CD4-positive, alpha-beta T cell (primary cell): Measurements from ENCODE around the gene ARHGEF4. TPM values are rescaled to one million over a fixed set of nuclear protein-coding genes. Genes with fewer than 3 reads are reported as not detected.

ENCODE experiments used
- ATAC-seq: fragments of 200-7000 bp; cut with Tn5 transposase; one replicate; pipeline ENCODE4 v1.10.0; 2022; ENCODE audit warnings: mild to moderate bottlenecking; ENCODE audit not compliant: poor library complexity
- CTCF ChIA-PET: fragments of 350-600 bp; sonication (Branson Sonifier 250); formaldehyde crosslinking; loops from one replicate; lab custom pipeline; 2021; ENCODE audit warnings: antibody characterized with exemption, inconsistent platforms; lab: Charles Lee
- POLR2A ChIA-PET: fragments of 350-600 bp; sonication (Branson Sonifier 250); formaldehyde crosslinking; loops from one replicate; lab custom pipeline; 2021; ENCODE audit warnings: antibody characterized with exemption, inconsistent platforms; lab: Charles Lee
- DNase-seq, 14 experiments: peaks; one replicate each; pipeline ENCODE4 v3.0.0-alpha.2; 2013 to 2020; ENCODE audit warnings: mixed read lengths in 2 of 14
- H3K27ac ChIP-seq, 2 donors: one replicate each; pipeline versions ENCODE4 v1.5.1 to v1.7.0; 2013; ENCODE audit warnings: low read length in 2 of 2, low read depth in 1 of 2, mild to moderate bottlenecking in 1 of 2
- H3K27me3 ChIP-seq, 2 experiments: 1 replicate in 1 of 2; 2 replicates in 1 of 2; pipeline versions ENCODE4 v1.6.1 to v1.7.0; 2013; ENCODE audit warnings: low read length in 2 of 2, control low read depth in 1 of 2, mild to moderate bottlenecking in 1 of 2, moderate library complexity in 1 of 2; ENCODE audit not compliant: insufficient read depth in 2 of 2, control insufficient read depth in 1 of 2
- H3K36me3 ChIP-seq: one replicate; pipeline ENCODE4 v1.6.1; 2013; ENCODE audit warnings: low read length, control low read depth; ENCODE audit not compliant: insufficient read depth
- H3K4me1 ChIP-seq: one replicate; pipeline ENCODE4 v1.6.1; 2013; ENCODE audit warnings: low read length, control low read depth; ENCODE audit not compliant: insufficient read depth
- H3K4me3 ChIP-seq: one replicate; pipeline ENCODE4 v1.5.1; 2013; ENCODE audit warnings: mild to moderate bottlenecking, low read length, moderate library complexity
- H3K9me3 ChIP-seq, 2 experiments: 1 replicate in 1 of 2; 2 replicates in 1 of 2; pipeline versions ENCODE4 v1.6.1 to v1.7.0; 2013; ENCODE audit warnings: low read length in 2 of 2, mild to moderate bottlenecking in 2 of 2, control low read depth in 1 of 2, moderate library complexity in 1 of 2; ENCODE audit not compliant: control insufficient read depth in 1 of 2, insufficient read depth in 1 of 2
- H3K27ac Mint-ChIP-seq: one replicate; pipeline ENCODE4 v1.8.0; 2020; ENCODE audit warnings: mixed read lengths
- H3K27me3 Mint-ChIP-seq: one replicate; pipeline ENCODE4 v1.8.0; 2021; ENCODE audit warnings: mixed read lengths
- H3K36me3 Mint-ChIP-seq: one replicate; pipeline ENCODE4 v1.8.0; 2021; ENCODE audit warnings: low read depth, mixed read lengths
- H3K4me1 Mint-ChIP-seq: one replicate; pipeline ENCODE4 v1.8.0; 2021; ENCODE audit warnings: low read depth, mixed read lengths
- H3K4me3 Mint-ChIP-seq: one replicate; pipeline ENCODE4 v1.8.0; 2020; ENCODE audit warnings: mild to moderate bottlenecking, mixed read lengths
- H3K9me3 Mint-ChIP-seq: one replicate; pipeline ENCODE4 v1.8.0; 2020; ENCODE audit warnings: mixed read lengths
- intact Hi-C, 2 experiments: fragments of 100-400 bp; cut with DNase I in 1 of 2; cut with micrococcal nuclease in 1 of 2; formaldehyde crosslinking; loops; one replicate each; pipeline versions ENCODE4 v1.15.1 to v1.9.0; 2023 to 2025; cut with DNase I, micrococcal nuclease
- total RNA-seq, 174 experiments: library from RNA in 2 of 174; stranded (reverse) in 2 of 174; gene quantifications; one replicate each; pipeline ENCODE4 v1.2.3 and lab custom pipeline; 2021 to 2026
- TF ChIP-seq, protein P1 (sequence below): fragments of 200-600 bp; IDR thresholded peaks from one replicate; pipeline ENCODE4 v1.8.0; 2022; ENCODE audit warnings: antibody characterized with exemption, mild to moderate bottlenecking

ARHGEF4 gene
- total RNA-seq, 2 experiments from 2014 or later = 3.6 to 4.1 TPM

- intact Hi-C loops = no loop called here
- Histone ChIP-seq H3K4me3 (no peak overlapping the region), H3K36me3 (no peaks in the 10 kb centered on the region), H3K4me1 (no peaks in the 10 kb centered on the region), H3K9me3 (no peaks in the 10 kb centered on the region), H3K27me3 (peaks cover 0 to 5% of the 10 kb centered on the region in 2 experiments), H3K27ac (no peak overlapping the region)
- no peak overlapping the region for H3K4me3 Mint-ChIP-seq
- no peaks in the 10 kb centered on the region for H3K36me3 Mint-ChIP-seq
- ChIA-PET CTCF (no interaction called here), POLR2A (no interaction called here)
- H3K9me3 Mint-ChIP-seq = no peaks in the 10 kb centered on the region
- no peak overlapping the region for H3K27ac Mint-ChIP-seq
- TF ChIP-seq, protein P1, sequence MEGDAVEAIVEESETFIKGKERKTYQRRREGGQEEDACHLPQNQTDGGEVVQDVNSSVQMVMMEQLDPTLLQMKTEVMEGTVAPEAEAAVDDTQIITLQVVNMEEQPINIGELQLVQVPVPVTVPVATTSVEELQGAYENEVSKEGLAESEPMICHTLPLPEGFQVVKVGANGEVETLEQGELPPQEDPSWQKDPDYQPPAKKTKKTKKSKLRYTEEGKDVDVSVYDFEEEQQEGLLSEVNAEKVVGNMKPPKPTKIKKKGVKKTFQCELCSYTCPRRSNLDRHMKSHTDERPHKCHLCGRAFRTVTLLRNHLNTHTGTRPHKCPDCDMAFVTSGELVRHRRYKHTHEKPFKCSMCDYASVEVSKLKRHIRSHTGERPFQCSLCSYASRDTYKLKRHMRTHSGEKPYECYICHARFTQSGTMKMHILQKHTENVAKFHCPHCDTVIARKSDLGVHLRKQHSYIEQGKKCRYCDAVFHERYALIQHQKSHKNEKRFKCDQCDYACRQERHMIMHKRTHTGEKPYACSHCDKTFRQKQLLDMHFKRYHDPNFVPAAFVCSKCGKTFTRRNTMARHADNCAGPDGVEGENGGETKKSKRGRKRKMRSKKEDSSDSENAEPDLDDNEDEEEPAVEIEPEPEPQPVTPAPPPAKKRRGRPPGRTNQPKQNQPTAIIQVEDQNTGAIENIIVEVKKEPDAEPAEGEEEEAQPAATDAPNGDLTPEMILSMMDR = no peak
- no peak for DNase-seq
- ATAC-seq = no peak
- no peaks in the 10 kb centered on the region for H3K4me1 Mint-ChIP-seq
- H3K27me3 Mint-ChIP-seq = peaks cover 31% of the 10 kb centered on the region
Observed at GRCh38 chr2:130908832-130909231, 72.1 kb downstream of the ARHGEF4 start.

GRCh38 chr2:130910931-130911330 is 74.2 kb downstream of the ARHGEF4 start:
- no peak overlapping the region for H3K27ac Mint-ChIP-seq
- H3K36me3 Mint-ChIP-seq = no peaks in the 10 kb centered on the region

DNA sequence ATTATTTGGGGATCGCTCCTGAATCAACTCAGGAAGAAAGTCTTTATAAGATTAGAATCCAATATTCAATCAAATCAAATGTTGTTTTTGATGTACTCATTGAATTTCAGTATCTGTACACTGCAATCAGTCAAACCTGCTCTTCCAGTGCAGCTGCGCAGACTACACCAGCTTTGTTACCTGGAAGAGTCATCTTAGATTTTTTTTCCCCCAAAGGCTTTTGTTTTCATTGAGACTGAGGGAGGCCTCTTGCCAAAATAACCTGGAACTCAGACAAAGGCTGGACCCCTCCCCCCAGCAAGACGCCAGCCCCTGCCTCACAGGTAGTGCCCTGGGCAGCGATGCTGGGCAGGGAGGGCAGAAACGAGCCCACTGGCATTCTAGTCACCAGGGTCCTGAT is 74.8 kb downstream of the ARHGEF4 start:
- H3K27ac ChIP-seq = no peak overlapping the region
- Mint-ChIP-seq H3K9me3 (no peaks in the 10 kb centered on the region), H3K27me3 (peaks cover 42% of the 10 kb centered on the region), H3K36me3 (no peaks in the 10 kb centered on the region), H3K27ac (no peak overlapping the region), H3K4me3 (no peak overlapping the region), H3K4me1 (no peaks in the 10 kb centered on the region)
- ChIA-PET POLR2A (no interaction called here), CTCF (no interaction called here)
- DNase-seq (no peak), ATAC-seq (no peak)
- H3K9me3 ChIP-seq = no peaks in the 10 kb centered on the region
- peaks cover 5 to 16% of the 10 kb centered on the region in 2 experiments for H3K27me3 ChIP-seq
- no peaks in the 10 kb centered on the region for H3K4me1 ChIP-seq
- no peaks in the 10 kb centered on the region for H3K36me3 ChIP-seq
- intact Hi-C loops = no loop called here
- TF ChIP-seq, protein P1 = no peak
- H3K4me3 ChIP-seq = no peak overlapping the region

More at GRCh38 chr2:130910931-130911330, 74.2 kb downstream of the ARHGEF4 start:
- H3K4me1 Mint-ChIP-seq = no peaks in the 10 kb centered on the region
- CTCF ChIA-PET = no interaction called here
- DNase-seq (no peak), ATAC-seq (no peak)
- no peak overlapping the region for H3K4me3 Mint-ChIP-seq
- Histone ChIP-seq H3K4me3 (no peak overlapping the region), H3K9me3 (no peaks in the 10 kb centered on the region), H3K36me3 (no peaks in the 10 kb centered on the region), H3K27ac (no peak overlapping the region), H3K27me3 (peaks cover 5 to 15% of the 10 kb centered on the region in 2 experiments), H3K4me1 (no peaks in the 10 kb centered on the region)
- intact Hi-C loops = no loop called here
- peaks cover 43% of the 10 kb centered on the region for H3K27me3 Mint-ChIP-seq
- TF ChIP-seq, protein P1 = no peak
- no peaks in the 10 kb centered on the region for H3K9me3 Mint-ChIP-seq
- POLR2A ChIA-PET = no interaction called here
